Cardiac fibroblast (primary cell): Measurements from ENCODE around the gene POMT1.

Experiments used
- DNase-seq, 2 donors: peaks; one replicate each; pipeline versions ENCODE4 v3.0.0 to v3.0.0-alpha.2; 2010; ENCODE audit warnings: low read depth in 2 of 2
- H3K4me3 ChIP-seq, 2 donors: replicated peaks in 1 of 2; 1 replicate in 1 of 2; 2 replicates in 1 of 2; pipeline ENCODE4 v1.5.1; 2011; ENCODE audit warnings: low read depth in 2 of 2, low read length in 2 of 2, mild to moderate bottlenecking in 2 of 2, moderate library complexity in 1 of 2
- TF ChIP-seq, protein P1 (sequence below): IDR thresholded peaks from one replicate; pipeline ENCODE4 v1.5.1; 2011; ENCODE audit warnings: low read depth, mild to moderate bottlenecking, low read length, inconsistent platforms

The POMT1 gene

DNA sequence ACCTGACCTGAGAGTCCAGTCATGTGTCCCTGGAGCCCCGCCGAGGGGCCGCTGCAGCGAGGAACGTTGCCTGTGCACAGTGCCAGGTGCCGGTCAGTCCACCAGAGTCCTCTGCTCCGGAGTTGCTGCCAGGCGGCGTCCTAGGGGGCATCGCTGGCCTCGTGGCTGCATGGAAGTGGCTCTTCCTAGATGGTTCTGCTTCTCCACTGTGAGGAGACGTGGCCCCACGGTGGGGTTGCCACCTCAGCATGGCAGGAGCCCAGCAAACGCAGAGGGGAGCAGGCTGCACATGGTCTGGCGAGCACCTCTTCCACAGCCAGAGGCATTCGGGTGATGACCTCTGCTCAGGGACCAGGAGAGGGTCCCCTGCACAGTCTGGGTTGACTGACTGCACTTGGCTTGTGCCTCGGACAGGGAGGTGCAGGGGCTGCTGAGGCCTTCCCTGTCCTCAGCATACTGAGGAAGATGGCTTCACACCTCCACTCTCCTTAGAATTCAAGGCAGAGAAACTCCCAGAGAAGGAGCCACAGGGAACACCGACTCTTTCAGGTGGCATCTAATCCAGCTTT, 25.9 kb upstream of the POMT1 start:
- no peak overlapping the region for H3K4me3 ChIP-seq
- no peak for DNase-seq
- TF ChIP-seq, protein P1, sequence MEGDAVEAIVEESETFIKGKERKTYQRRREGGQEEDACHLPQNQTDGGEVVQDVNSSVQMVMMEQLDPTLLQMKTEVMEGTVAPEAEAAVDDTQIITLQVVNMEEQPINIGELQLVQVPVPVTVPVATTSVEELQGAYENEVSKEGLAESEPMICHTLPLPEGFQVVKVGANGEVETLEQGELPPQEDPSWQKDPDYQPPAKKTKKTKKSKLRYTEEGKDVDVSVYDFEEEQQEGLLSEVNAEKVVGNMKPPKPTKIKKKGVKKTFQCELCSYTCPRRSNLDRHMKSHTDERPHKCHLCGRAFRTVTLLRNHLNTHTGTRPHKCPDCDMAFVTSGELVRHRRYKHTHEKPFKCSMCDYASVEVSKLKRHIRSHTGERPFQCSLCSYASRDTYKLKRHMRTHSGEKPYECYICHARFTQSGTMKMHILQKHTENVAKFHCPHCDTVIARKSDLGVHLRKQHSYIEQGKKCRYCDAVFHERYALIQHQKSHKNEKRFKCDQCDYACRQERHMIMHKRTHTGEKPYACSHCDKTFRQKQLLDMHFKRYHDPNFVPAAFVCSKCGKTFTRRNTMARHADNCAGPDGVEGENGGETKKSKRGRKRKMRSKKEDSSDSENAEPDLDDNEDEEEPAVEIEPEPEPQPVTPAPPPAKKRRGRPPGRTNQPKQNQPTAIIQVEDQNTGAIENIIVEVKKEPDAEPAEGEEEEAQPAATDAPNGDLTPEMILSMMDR: no peak

DNA sequence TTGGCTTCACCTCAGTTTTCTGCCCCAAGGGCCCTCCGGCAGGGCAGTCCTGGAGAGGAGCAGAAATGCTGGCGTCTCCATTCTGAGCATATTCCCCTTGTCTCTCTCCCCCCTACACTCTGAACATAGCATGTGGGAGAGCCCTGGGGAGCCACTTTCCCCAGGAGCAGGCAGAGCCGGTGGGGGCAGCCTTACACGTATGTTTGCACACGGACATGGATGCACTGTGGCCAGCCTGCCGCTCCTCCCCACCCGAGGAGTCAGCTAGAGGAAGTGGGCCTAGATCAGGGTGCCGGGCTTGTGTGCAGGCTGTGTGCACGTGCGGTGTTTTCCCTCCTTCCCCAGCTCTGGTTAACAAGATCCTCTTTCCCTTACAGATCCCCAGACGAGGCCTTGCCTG, 25.4 kb upstream of the POMT1 start:
- TF ChIP-seq, protein P1: no peak
- no peak for DNase-seq
- H3K4me3 ChIP-seq: no peak overlapping the region

DNA sequence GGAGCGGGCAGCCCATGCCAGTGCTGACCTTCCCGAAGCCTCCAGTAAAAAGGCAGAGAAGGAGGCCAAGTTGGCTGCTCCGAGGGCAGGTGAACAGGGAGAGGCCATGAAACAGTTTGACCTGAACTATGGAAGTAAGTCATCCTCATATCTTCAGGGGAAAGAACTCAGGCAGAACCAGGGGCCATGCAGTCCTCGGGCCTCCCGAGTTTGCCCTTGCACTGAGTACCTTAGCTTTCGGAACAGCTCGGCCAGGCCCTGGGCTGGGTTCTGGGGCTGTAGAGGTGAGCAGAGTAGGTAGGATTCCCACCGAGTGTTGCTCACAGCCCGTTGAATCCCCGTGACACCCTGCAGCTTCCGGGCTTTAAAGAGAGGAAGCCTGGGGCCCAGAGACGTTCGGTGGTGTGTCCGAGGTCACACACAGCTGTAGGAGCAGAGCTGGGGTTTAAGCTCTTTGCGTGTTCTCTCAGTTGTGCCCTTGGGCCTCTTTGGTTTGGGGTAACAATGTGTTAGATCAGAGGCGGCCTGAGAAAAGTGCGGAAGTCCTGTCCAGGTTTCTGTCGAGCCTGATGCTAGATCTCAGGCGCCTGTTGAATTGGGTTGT, 24.8 kb upstream of the POMT1 start:
- TF ChIP-seq, protein P1: no peak
- no peak for DNase-seq

DNA sequence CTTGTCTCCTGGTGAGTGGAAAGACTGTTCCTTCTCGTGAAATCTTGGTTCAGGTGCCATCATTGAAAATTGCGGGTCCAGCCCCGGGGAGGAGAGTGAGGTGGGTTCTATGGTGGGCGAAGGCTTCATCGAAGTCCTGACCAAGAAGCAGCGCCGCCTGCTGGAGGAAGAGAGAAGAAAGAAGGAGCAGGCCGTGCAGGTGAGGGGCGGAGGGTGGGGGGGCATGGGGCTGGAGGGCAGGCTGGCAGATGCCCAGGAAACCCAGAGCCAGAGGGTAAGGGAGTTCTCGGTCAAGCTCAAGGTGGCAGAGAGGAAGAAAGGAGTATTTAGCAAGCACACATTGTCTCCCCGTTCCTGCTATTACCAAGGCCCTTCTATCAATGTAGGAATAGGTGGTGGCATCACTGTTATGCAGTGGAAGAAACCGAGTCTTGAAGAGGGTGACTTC, 24.3 kb upstream of the POMT1 start:
- TF ChIP-seq, protein P1: peak; percentile 53
- DNase-seq: peak; percentile 34 to 42
- no peak overlapping the region for H3K4me3 ChIP-seq

More for the DNA sequence above, 24.8 kb upstream of the POMT1 start:
- H3K4me3 ChIP-seq: no peak overlapping the region

DNA sequence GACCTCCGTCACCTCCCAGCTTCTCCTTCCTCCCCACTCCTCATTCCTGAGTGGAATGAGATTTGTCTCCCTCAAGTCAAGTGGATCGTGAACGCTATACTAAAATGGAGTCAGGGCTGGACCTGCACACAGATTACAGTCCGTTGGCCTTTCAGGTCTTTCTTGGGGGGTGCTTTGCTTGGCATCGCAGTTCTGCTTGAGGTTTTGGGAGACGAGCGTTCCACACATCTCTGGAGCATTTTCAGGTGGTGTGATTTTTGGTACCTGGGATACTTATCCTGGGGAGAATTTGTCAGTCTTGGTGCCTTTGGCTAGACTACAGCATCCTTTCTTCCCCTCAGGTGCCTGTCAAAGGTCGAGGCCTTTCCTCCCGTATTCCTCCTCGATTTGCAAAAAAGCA, 23.8 kb upstream of the POMT1 start:
- no peak for DNase-seq
- TF ChIP-seq, protein P1: no peak
- H3K4me3 ChIP-seq: no peak overlapping the region

DNA sequence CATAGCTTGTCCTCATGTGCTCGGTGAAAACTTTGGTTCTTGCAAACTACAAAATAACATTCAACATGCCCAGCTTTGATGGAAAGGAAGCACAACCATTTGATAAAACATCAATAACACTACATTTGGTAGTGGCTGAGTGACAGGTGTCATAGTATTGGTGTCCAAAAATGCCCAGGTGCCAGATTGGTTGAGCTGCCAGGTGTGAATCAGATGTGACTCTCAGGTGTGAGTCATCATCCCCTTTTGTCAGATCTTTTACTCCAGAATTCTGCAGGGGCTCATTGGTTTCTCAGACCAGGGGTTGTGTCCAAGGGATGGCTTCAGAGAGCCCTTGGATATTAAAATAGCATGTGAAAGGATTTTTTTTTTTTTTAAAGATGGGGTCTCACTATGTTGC, 22.5 kb upstream of the POMT1 start:
- TF ChIP-seq, protein P1: no peak
- DNase-seq: no peak
- H3K4me3 ChIP-seq: no peak overlapping the region
